HCT116 (cell line): ENCODE results near the gene POLR2I.

ENCODE experiments used
- CTCF ChIP-seq, 3 experiments: fragments of 200-600 bp in 1 of 3; sonication (generic) in 1 of 3; IDR thresholded peaks in 2 of 3; conservative IDR thresholded peaks in 1 of 3; 2 replicates each; pipeline ENCODE4 v1.5.1; 2012 to 2017; ENCODE audit warnings: low read depth in 2 of 3, low read length in 2 of 3, antibody characterized with exemption in 1 of 3, borderline replicate concordance in 1 of 3, control low read depth in 1 of 3, mild to moderate bottlenecking in 1 of 3, mixed read lengths in 1 of 3, mixed run types in 1 of 3, moderate library complexity in 1 of 3; ENCODE audit not compliant: insufficient read depth in 1 of 3
- EZH2 ChIP-seq: fragments of 200-600 bp; sonication (generic); IDR thresholded peaks from 2 replicates; pipeline ENCODE4 v1.6.1; 2017; ENCODE audit warnings: antibody characterized with exemption, mixed run types

- TF ChIP-seq CTCF (IDR thresholded peaks at IDR 0.05 in 2 of 3, conservative IDR thresholded peaks at IDR 0.05 in 1 of 3; ENCODE audit: borderline replicate concordance in 1 of 3, insufficient read depth in 1 of 3, low read depth in 2 of 3, low read length in 2 of 3) (no peak), EZH2 (no peak)
Measured at GRCh38 chr19:36089847-36090246, 24.8 kb downstream of the POLR2I start.
